ENCODE data around the gene AZI2.

Gene AZI2

DNA sequence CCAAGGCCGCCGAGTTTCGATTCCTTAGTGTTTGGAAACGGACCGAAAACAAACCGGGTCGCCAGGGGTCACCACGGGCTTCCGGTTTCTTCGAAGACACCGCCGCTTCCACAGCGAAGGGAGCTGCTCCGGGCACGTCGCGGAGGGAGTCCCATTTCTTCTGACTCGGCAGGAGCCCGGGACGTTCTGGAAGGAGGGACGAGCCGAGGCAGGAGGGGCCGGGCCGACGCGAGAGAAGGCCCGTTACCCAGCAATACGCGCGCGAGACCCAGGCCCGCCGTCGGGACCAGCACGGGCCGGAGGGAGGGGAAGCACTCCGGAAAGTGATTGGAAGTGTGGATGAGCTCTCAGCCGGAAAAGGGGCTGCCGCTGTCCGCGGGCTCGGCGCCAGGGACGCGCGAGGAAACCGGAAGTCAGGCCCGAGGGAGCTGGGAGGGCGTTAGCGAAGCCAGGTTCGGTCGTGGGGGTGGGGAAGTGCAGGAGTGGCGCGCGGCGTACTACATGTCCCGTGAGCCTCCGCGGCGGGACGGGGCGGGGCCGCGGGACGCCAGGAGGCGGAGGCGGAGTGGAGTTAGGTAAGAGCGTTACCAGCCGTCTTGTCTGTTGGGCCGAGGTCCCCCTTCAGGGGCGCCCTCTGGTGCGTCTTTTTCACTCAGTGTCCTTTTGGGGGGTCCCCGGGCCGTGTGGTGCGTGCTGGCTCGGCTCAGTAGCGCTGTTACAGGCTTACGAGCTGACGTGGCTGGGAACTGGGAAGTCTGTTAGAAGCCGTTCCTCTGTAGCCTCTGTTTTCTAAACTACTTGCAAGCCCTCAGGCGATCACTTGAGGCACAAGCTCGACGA lies at the start of gene AZI2, which contains the start of gene ZCWPW2:
Gene AZI2, minus strand, starts transcription at position 196 of the 840 bp plus-strand sequence. CDS start 8,207 bp downstream, outside the sequence.
Gene ZCWPW2, plus strand, starts transcription at position 93 of the 840 bp plus-strand sequence. CDS start 64,348 bp downstream, outside the sequence.
- DNase-seq = peak; percentile 78

GRCh38 chr3:28388978-28389377 lies 40.4 kb upstream of the AZI2 start:
- DNase-seq = no peak

GRCh38 chr3:28386049-28386448 lies 37.4 kb upstream of the AZI2 start:
- DNase-seq = no peak

DNA sequence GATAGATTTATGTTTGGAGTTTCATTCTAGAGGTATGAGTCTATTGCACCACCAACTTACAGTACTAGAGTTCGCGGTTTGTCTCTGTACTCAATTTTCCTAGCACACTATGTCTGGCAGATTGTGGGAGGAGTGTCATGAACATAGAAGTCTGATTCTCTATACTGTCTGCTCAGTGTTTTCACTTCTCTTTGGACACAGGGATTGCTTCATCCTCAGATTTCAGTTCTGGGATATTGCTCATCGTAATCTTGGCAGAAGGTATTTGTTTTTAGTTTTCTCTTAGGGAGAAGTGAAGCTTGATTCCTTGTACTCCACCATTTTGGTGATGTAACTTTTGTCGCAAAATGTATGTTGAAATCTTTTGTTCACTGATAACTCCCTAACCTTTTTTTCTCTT lies 27.8 kb upstream of the AZI2 start:
- DNase-seq = no peak

- DNase-seq = no peak
Measured at GRCh38 chr3:28349469-28350000, 911 bp upstream of the AZI2 start.

DNA sequence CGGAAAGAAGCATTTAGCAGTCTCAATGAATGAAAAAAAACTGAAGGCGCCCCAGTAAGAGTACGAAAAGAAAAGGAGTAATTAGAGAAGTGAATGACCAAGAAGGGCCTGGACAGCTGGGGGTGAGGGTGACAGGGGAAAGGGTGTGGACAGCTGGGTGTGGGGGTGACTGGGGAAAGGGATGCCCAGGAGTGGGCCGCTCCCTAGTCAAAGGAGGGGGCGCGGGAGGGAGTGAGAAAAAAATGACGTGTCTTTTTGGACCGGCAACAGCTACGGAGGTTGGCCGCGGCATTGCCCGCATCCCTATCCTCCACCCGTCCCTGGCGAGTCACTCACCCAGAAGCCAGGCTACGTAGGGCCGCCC lies 377 bp downstream of the AZI2 start:
- DNase-seq = no peak

DNA sequence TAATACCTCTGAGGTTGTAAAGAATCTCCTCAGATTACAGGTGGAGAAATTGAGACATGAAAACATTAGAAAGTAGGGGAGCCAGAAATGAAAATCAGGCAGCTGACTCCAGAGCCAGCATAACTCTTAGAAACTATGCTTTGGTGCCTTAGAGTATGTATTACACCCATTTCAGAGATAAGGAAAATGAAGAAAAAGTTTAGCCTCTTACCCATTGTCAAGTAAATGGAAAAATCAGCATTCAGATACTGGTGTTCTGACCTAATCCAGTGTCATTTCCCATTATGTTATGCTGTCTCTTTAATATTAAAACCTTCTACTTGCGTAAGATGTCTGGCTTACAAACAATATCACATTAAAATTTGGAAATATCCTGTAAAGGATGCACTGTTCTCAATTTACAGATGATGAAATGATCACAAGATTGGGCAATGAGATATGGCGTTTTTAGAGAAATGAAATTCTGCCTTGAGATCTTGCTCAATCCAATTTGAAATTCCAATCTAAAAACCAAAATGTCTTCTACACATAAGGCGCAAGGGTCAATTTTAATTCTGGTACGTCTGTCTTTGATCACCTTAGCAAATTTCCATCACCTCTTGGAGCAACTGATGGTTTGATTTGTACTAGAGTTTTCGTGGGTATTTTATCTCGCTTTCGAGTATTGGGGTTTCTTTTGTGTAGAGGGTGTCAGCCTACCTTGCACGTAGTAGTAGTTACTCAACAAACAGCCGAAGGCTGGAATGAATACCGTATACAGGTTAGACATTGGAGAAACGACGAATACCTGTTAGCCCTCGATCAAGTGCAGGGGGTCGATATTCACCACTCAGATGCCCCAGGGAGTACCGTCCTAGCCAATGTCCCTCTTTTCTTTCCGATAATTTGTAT lies 1.0 kb downstream of the AZI2 start:
- no peak for DNase-seq

DNA sequence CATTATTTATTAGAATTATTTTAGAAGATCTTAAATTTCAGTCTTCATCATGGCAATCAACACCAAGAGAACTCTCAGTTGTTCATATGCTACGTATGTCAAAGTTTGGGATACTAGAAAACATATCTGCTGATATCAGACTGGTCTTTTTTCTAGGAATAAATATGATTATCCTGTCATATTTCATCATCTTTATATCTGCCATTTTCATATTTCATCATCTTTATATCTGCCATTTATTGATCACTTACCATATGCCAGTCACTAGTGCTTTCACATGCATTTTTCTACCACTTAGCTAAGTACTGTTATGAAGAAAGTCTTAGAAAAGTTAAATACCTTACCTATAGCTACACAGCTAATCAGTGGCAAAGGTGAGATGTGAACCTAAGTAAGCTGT lies 2.9 kb downstream of the AZI2 start:
- DNase-seq = no peak

GRCh38 chr3:28343144-28343543 lies 5.5 kb downstream of the AZI2 start:
- DNase-seq = no peak

DNA sequence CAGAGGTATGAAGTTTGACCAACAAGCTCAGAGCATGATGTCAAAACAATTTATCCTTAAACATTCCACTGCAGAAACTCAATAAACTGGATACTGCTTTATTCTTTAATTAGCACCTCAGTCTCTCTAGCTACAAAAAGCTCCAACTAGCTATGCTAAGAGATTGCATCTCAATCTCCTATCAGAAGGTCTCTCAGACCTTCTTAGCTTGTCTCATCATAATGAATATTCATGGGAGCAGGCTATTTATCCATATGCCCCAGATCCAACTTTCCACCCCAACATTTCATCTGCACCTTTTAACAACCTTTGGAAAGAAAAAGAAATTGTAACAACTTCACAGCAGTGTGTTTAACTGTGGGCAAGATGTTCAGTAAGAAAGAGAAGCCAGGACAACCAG lies 11.4 kb downstream of the AZI2 start:
- DNase-seq = no peak

GRCh38 chr3:28335246-28335645 lies 13.4 kb downstream of the AZI2 start:
- DNase-seq = no peak

DNA sequence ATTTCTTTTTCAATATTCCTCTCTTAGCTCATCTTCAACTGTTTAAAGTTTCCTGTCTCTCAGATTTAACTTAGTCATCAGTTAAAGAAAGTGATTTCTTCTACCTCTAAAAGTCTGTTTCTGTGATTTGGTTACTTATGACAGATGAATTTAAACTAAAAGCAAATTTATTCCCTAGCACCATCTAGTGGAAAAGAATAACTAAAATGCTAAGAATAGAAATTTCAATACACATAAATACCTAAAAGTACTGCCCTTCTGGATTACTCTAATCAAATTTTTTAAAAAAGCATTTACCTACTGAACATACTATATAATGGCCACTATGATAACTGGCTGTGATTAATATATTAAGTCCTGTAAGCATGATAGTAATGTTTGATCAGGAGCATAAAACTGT lies 14.1 kb downstream of the AZI2 start:
- no peak for DNase-seq

DNA sequence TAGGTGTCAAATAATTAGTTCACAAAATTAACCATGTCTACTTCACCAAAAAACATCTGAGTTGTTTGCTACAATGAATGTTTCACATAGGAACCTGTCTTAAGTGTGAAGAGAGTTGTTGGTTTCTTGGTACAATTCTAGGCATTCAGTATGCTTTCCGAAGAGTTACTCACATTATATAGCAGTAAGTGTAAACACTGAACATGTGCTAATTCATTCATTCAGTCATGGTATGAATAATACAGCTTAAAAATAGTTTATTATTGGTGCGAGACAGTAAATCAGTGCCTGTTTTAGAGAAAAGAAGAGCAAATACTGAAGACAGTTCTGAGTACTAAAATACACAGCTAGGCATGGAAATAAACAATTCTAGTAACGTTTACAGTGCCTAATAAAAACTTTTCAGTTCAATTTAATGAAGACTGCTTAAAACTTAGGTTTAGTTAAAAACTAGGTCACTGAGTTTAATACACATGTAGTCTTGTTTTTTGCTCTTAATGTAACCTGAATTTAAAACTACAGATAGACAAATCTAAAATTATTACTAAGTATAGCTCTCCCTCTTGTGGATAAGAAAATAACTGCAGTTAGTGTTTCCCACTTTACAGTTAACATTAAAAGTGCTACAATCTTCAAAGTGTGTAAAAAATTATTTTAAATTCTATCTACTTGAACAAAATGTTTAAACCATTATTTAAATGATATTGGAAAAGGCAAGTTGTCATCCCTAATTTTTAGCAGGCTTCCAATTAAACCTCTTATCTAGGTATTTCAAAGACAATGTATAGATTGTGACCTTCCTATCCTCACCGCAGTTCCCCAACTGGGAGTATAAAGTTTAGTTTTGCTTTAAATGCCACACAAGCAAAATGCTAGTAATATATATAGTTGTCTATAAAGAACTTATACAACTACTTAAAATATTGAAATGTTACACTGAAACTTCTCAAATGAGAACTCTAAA lies 20.2 kb downstream of the AZI2 start:
- DNase-seq = no peak

GRCh38 chr3:28326458-28326926 lies 22.1 kb downstream of the AZI2 start:
- no peak for DNase-seq

- no peak for DNase-seq
Measured at GRCh38 chr3:28322464-28322863, 26.2 kb downstream of the AZI2 start.

GRCh38 chr3:28320981-28321380 lies 27.6 kb downstream of the AZI2 start:
- DNase-seq = no peak

- DNase-seq = no peak
Measured at GRCh38 chr3:28317438-28318022, 31.1 kb downstream of the AZI2 start.

- no peak for DNase-seq
Measured at GRCh38 chr3:28316226-28316625, 32.4 kb downstream of the AZI2 start.

- no peak for DNase-seq
Measured at GRCh38 chr3:28315711-28316110, 32.9 kb downstream of the AZI2 start.

DNA sequence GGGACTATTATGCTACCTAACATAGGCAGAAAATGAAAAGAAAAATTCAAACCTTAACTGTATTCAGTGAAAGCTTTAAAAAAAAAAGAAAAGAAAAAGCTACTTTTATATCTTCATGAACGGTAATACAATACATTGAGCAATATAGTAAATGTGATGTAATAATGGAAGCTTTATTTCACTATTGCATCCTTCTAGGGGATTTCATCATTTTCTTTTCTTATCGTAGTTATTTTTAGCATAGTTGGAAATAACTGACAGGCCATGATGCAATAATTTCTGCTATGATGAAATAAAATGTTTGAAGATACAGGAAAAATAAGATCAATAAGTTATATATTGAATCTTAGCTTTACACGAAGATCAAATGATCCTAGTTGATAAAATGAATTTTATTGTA lies 40.4 kb downstream of the AZI2 start:
- no peak for DNase-seq

DNA sequence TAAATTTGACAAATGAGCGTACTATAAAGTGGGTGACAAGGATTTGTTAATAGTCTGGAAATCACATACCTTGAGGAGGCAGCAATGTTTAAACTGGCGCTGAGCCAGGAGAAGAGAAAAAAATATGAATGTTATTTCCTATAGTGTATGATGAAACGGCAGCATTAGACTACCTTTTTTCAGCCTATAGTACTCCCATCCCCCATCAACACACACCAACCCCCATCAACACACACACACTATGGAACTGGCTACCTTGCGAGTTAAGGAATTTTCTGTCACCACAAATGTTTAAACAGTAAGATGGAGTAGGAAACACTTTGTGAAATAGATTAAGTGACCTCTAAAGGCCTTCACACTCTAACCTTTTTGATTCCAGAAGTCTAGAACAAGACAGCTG lies 46.9 kb downstream of the AZI2 start:
- DNase-seq = no peak

Data from DMS79 treated with DMSO at 0.1 percent for 48 hours (cell line).